Retinal pigment epithelial cell (primary cell): ENCODE results near the gene MVD.

ENCODE experiments used
- DNase-seq: peaks from one replicate; pipeline ENCODE4 v3.0.0-alpha.2; 2010; ENCODE audit warnings: low read depth
- H3K4me3 ChIP-seq: 2 replicates; pipeline ENCODE4 v1.5.1; 2011; ENCODE audit warnings: mild to moderate bottlenecking, low read length, control low read depth, moderate library complexity
- CTCF ChIP-seq: conservative IDR thresholded peaks from 2 replicates; pipeline ENCODE4 v1.5.1; 2011; ENCODE audit warnings: low read depth, low read length, control low read depth, inconsistent platforms

The MVD gene

GRCh38 chr16:88700636-88701482 lies 38.0 kb upstream of the MVD start:
- H3K4me3 ChIP-seq, result no peak overlapping the region
- TF ChIP-seq CTCF, result no peak
- peak; percentile 39 for DNase-seq

GRCh38 chr16:88700322-88700635 lies 37.4 kb upstream of the MVD start:
- H3K4me3 ChIP-seq, result no peak overlapping the region
- TF ChIP-seq CTCF, result no peak
- no peak for DNase-seq

GRCh38 chr16:88699180-88699579 lies 36.3 kb upstream of the MVD start:
- no peak for DNase-seq
- H3K4me3 ChIP-seq, result no peak overlapping the region
- no peak for TF ChIP-seq CTCF

GRCh38 chr16:88698646-88699045 lies 35.8 kb upstream of the MVD start:
- DNase-seq, result no peak
- TF ChIP-seq CTCF, result no peak
- H3K4me3 ChIP-seq, result no peak overlapping the region

- TF ChIP-seq CTCF, result peak; percentile 50
- no peak overlapping the region for H3K4me3 ChIP-seq
- DNase-seq, result no peak
Observed at GRCh38 chr16:88697831-88698615, 35.1 kb upstream of the MVD start.

- DNase-seq, result no peak
- no peak for TF ChIP-seq CTCF
- no peak overlapping the region for H3K4me3 ChIP-seq
Observed at GRCh38 chr16:88697116-88697830, 34.4 kb upstream of the MVD start.
